Prostate gland (tissue), 2 donors: ENCODE measurements around the gene TRAFD1. TPM values are rescaled to one million over a fixed set of nuclear protein-coding genes. Genes with fewer than 3 reads are reported as not detected.

Experiments
- DNase-seq: peaks from one replicate; pipeline ENCODE4 v3.0.0-alpha.2; 2019; ENCODE audit warnings: low spot score
- H3K27ac ChIP-seq, 2 donors: fragments of 200-600 bp; sonication (generic); 2 replicates each; pipeline ENCODE4 v1.5.1; 2017 to 2019
- H3K27me3 ChIP-seq: fragments of 200-600 bp; sonication (generic); replicated peaks from 2 replicates; pipeline ENCODE4 v1.5.1; 2019; ENCODE audit not compliant: insufficient read depth
- H3K36me3 ChIP-seq, 2 donors: fragments of 200-600 bp; sonication (generic); 1 replicate in 1 of 2; 2 replicates in 1 of 2; pipeline versions ENCODE4 v1.5.1 to v1.8.1; 2017 to 2019
- H3K4me1 ChIP-seq: fragments of 200-600 bp; sonication (generic); replicated peaks from 2 replicates; pipeline ENCODE4 v1.5.1; 2019
- H3K4me3 ChIP-seq, 2 donors: fragments of 200-600 bp; sonication (generic); 2 replicates each; pipeline ENCODE4 v1.5.1; 2017 to 2019
- H3K9me3 ChIP-seq: fragments of 200-600 bp; sonication (generic); 2 replicates; pipeline ENCODE4 v1.5.1; 2017
- POLR2A ChIP-seq: fragments of 450-650 bp; IDR thresholded peaks from one replicate; pipeline ENCODE4 v1.6.1; 2016; ENCODE audit warnings: antibody characterized with exemption, mild to moderate bottlenecking
- POLR2AphosphoS5 ChIP-seq: sonication (generic); formaldehyde crosslinking; IDR thresholded peaks from one replicate; pipeline ENCODE4 v1.6.1; 2017; ENCODE audit warnings: antibody characterized with exemption
- whole genome bisulfite sequencing: methylation state at CpG from one replicate; pipeline ENCODE4 v1.1.5; 2018; 5-methylcytosine and 5-hydroxymethylcytosine counted together
- intact Hi-C: fragments of 100-400 bp; cut with DNase I; formaldehyde crosslinking; loops from one replicate; pipeline ENCODE4 v1.14.2; 2022
- total RNA-seq, 2 donors: library from RNA; depleted of rRNA; stranded (reverse); fragments of >200 nt; gene quantifications; one replicate each; pipeline ENCODE4 v1.1.0, GENCODE V29; 2016
- TF ChIP-seq, protein P1 (sequence below), 4 experiments: fragments of 200-600 bp in 2 of 4; fragments of 450-650 bp in 2 of 4; sonication (generic) in 2 of 4; IDR thresholded peaks; 1 replicate in 3 of 4; 2 replicates in 1 of 4; pipeline ENCODE4 v1.5.1; 2016 to 2019; ENCODE audit warnings: antibody characterized with exemption in 4 of 4, mild to moderate bottlenecking in 2 of 4, moderate library complexity in 2 of 4

Gene TRAFD1
- total RNA-seq, 2 donors from 2014 or later = 44.8 to 56.4 TPM

- 81% methylated on average over 9 of the region's 9 CpGs for WGBS
Observed at GRCh38 chr12:112161711-112162110, 36.4 kb downstream of the TRAFD1 start.

DNA sequence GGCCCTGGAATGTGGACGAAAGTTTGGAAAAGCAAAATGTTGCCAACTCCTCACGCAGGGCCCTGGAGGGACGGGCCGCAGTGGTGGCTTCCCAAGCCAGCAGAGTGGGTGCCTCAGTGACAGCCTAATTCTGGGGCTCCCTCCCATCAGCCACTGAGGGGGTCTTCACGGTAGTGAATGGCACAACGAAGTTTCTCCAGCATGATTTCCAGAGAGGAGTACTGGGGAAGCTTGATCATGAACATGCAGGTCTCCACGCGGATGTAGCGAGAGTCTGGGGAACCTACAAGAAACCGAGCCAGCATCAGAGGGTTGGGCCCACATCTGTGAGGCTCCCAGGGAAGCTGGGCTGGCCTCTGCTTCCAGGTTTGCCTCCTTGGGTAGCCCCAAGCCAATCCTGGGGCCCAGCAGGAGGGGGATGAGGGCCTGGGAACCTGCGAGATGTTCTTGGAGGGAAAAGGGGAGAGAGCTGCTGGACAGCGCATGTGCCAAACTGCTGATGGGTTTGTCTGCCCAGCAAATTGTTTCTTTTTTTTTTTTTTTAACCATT is 37.0 kb downstream of the TRAFD1 start:
- no peaks in the 10 kb centered on the region for H3K27me3 ChIP-seq
- no peak overlapping the region for H3K27ac ChIP-seq
- no peak overlapping the region for H3K4me3 ChIP-seq
- DNase-seq = no peak
- TF ChIP-seq POLR2AphosphoS5 (no peak), POLR2A (no peak)
- TF ChIP-seq, protein P1, sequence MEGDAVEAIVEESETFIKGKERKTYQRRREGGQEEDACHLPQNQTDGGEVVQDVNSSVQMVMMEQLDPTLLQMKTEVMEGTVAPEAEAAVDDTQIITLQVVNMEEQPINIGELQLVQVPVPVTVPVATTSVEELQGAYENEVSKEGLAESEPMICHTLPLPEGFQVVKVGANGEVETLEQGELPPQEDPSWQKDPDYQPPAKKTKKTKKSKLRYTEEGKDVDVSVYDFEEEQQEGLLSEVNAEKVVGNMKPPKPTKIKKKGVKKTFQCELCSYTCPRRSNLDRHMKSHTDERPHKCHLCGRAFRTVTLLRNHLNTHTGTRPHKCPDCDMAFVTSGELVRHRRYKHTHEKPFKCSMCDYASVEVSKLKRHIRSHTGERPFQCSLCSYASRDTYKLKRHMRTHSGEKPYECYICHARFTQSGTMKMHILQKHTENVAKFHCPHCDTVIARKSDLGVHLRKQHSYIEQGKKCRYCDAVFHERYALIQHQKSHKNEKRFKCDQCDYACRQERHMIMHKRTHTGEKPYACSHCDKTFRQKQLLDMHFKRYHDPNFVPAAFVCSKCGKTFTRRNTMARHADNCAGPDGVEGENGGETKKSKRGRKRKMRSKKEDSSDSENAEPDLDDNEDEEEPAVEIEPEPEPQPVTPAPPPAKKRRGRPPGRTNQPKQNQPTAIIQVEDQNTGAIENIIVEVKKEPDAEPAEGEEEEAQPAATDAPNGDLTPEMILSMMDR (IDR thresholded peaks at IDR 0.05) = no peak
- WGBS = 94% methylated on average over 12 of the region's 12 CpGs
- peaks cover 0 to 10% of the 10 kb centered on the region in 2 donors for H3K36me3 ChIP-seq
- intact Hi-C loops = no loop called here
- H3K4me1 ChIP-seq = no peaks in the 10 kb centered on the region
- no peaks in the 10 kb centered on the region for H3K9me3 ChIP-seq

More at GRCh38 chr12:112161711-112162110, 36.4 kb downstream of the TRAFD1 start:
- Histone ChIP-seq H3K4me1 (no peaks in the 10 kb centered on the region), H3K36me3 (peaks cover 0 to 10% of the 10 kb centered on the region in 2 donors), H3K27me3 (no peaks in the 10 kb centered on the region), H3K4me3 (no peak overlapping the region), H3K27ac (no peak overlapping the region), H3K9me3 (no peaks in the 10 kb centered on the region)
- DNase-seq = no peak
- intact Hi-C loops = no loop called here
- TF ChIP-seq, protein P1 (IDR thresholded peaks at IDR 0.05) = no peak
- TF ChIP-seq POLR2A (no peak), POLR2AphosphoS5 (no peak)

DNA sequence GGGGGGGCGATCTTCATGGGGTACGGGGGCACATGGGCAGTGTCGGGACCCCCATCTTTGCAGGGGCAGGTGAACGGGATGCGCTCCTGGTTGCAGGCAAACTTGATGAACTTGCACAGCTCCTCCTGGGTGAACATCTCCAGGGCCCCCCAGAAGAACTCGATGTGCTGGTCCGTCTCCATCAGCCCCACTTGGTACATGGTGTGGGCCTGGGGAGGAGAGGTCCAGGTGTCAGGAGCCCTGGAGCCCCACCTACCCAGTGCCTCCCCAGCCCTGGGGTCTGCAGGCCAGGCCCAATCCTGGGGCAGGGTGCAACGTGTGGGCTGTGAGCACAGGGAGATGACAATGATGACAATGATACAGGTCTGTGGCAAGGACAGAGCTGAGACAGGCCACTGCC is 37.7 kb downstream of the TRAFD1 start:
- no peak for TF ChIP-seq POLR2AphosphoS5
- TF ChIP-seq, protein P1 (IDR thresholded peaks at IDR 0.05) = no peak
- TF ChIP-seq POLR2A = no peak
- Histone ChIP-seq H3K4me3 (no peak overlapping the region), H3K9me3 (no peaks in the 10 kb centered on the region), H3K36me3 (peaks cover 0 to 10% of the 10 kb centered on the region in 2 donors), H3K27ac (no peak overlapping the region), H3K27me3 (no peaks in the 10 kb centered on the region), H3K4me1 (no peaks in the 10 kb centered on the region)
- no peak for DNase-seq
- WGBS = 91% methylated on average over 6 of the region's 8 CpGs
- intact Hi-C loops = no loop called here

GRCh38 chr12:112163471-112163991 is 38.2 kb downstream of the TRAFD1 start:
- TF ChIP-seq POLR2AphosphoS5 (no peak), POLR2A (no peak)
- TF ChIP-seq, protein P1 (IDR thresholded peaks at IDR 0.05) = no peak
- DNase-seq = no peak
- Histone ChIP-seq H3K27me3 (no peaks in the 10 kb centered on the region), H3K27ac (no peak overlapping the region), H3K4me1 (no peaks in the 10 kb centered on the region), H3K9me3 (no peaks in the 10 kb centered on the region), H3K36me3 (peaks cover 0 to 10% of the 10 kb centered on the region in 2 donors), H3K4me3 (no peak overlapping the region)
- 93% methylated on average over 7 of the region's 22 CpGs for WGBS
- intact Hi-C loops = no loop called here

GRCh38 chr12:112164011-112164660 is 38.8 kb downstream of the TRAFD1 start:
- no peaks in the 10 kb centered on the region for H3K27me3 ChIP-seq
- intact Hi-C loops = no loop called here
- H3K4me1 ChIP-seq = no peaks in the 10 kb centered on the region
- peaks cover 0 to 10% of the 10 kb centered on the region in 2 donors for H3K36me3 ChIP-seq
- no peaks in the 10 kb centered on the region for H3K9me3 ChIP-seq
- no peak overlapping the region for H3K4me3 ChIP-seq
- no peak for DNase-seq
- WGBS = 93% methylated on average over 26 of the region's 26 CpGs
- TF ChIP-seq POLR2AphosphoS5 (no peak), POLR2A (no peak)
- TF ChIP-seq, protein P1 (IDR thresholded peaks at IDR 0.05) = no peak
- H3K27ac ChIP-seq = no peak overlapping the region
